Hepatocyte (in vitro differentiated cells): ENCODE data around the gene VCL. TPM values are rescaled to one million over a fixed set of nuclear protein-coding genes. Genes with fewer than 3 reads are reported as not detected.

ENCODE experiments used
- DNase-seq: peaks from one replicate; pipeline ENCODE4 v3.0.0-alpha.2; 2016; ENCODE audit warnings: low spot score
- H2AFZ ChIP-seq: fragments of 200-600 bp; sonication (generic); 2 replicates; pipeline ENCODE4 v1.6.0; 2016; ENCODE audit warnings: antibody characterized with exemption, mild to moderate bottlenecking
- H3K27ac ChIP-seq: fragments of 200-600 bp; sonication (generic); 2 replicates; pipeline ENCODE4 v1.5.1; 2016; ENCODE audit warnings: mild to moderate bottlenecking
- H3K27me3 ChIP-seq: fragments of 200-600 bp; sonication (generic); 2 replicates; pipeline ENCODE4 v1.6.1; 2016
- H3K36me3 ChIP-seq: fragments of 200-600 bp; sonication (generic); replicated peaks from 2 replicates; pipeline ENCODE4 v1.5.1; 2016; ENCODE audit warnings: low read depth; ENCODE audit not compliant: insufficient read depth
- H3K4me1 ChIP-seq: fragments of 200-600 bp; sonication (generic); 2 replicates; pipeline ENCODE4 v1.5.1; 2016; ENCODE audit warnings: mild to moderate bottlenecking, moderate library complexity; ENCODE audit not compliant: insufficient read depth
- H3K4me2 ChIP-seq: fragments of 200-600 bp; sonication (generic); 2 replicates; pipeline ENCODE4 v1.6.0; 2016
- H3K4me3 ChIP-seq: fragments of 200-600 bp; sonication (generic); 2 replicates; pipeline ENCODE4 v1.5.1; 2016; ENCODE audit warnings: mild to moderate bottlenecking
- H3K79me2 ChIP-seq: fragments of 200-600 bp; sonication (generic); 2 replicates; pipeline ENCODE4 v1.6.0; 2017; ENCODE audit warnings: mild to moderate bottlenecking
- H3K9me2 ChIP-seq: fragments of 200-600 bp; sonication (generic); replicated peaks from 2 replicates; pipeline ENCODE4 v1.6.0; 2017; ENCODE audit warnings: mild to moderate bottlenecking; ENCODE audit not compliant: insufficient read depth
- H3K9me3 ChIP-seq: fragments of 200-600 bp; sonication (generic); 2 replicates; pipeline ENCODE4 v1.5.1; 2016; ENCODE audit warnings: low read depth, mild to moderate bottlenecking
- H4K20me1 ChIP-seq: fragments of 200-600 bp; sonication (generic); 2 replicates; pipeline ENCODE4 v1.6.0; 2016; ENCODE audit warnings: mild to moderate bottlenecking; ENCODE audit not compliant: insufficient read depth, poor library complexity, severe bottlenecking
- EZH2 ChIP-seq: fragments of 200-600 bp; sonication (generic); IDR thresholded peaks from 2 replicates; pipeline ENCODE4 v1.6.1; 2016; ENCODE audit warnings: antibody characterized with exemption, mild to moderate bottlenecking, borderline replicate concordance
- EZH2phosphoT487 ChIP-seq: fragments of 200-600 bp; sonication (generic); IDR thresholded peaks from one replicate; pipeline ENCODE4 v1.6.1; 2018; ENCODE audit warnings: antibody characterized with exemption, mild to moderate bottlenecking, low read depth, moderate library complexity; ENCODE audit not compliant: unreplicated experiment, severe bottlenecking
- WGBS: methylation state at CpG from one replicate; pipeline ENCODE4 v1.1.6; 2016; ENCODE audit warnings: low lambda C conversion rate; ENCODE audit errors: missing lambda C conversion rate; 5-methylcytosine and 5-hydroxymethylcytosine counted together
- polyA plus RNA-seq: library from polyadenylated mRNA; unstranded; fragments of >200 nt; fragmentation: Nextera tagmentation; extraction: Ambion mirVana; gene quantifications from 2 replicates; pipeline ENCODE4 v1.2.1, GENCODE V29; 2016
- total RNA-seq: library from RNA; depleted of rRNA; stranded (reverse); fragments of >200 nt; gene quantifications from 2 replicates; pipeline ENCODE4 v1.2.3, GENCODE V29; 2014
- TF ChIP-seq, protein P1 (sequence below): fragments of 200-600 bp; sonication (generic); IDR thresholded peaks from 2 replicates; pipeline ENCODE4 v1.5.1; 2016; ENCODE audit warnings: antibody characterized with exemption, mild to moderate bottlenecking; ENCODE audit not compliant: poor library complexity

Gene VCL
- total and polyA plus RNA-seq, 2 experiments from 2014 or later, result 60.8 to 93.4 TPM

DNA sequence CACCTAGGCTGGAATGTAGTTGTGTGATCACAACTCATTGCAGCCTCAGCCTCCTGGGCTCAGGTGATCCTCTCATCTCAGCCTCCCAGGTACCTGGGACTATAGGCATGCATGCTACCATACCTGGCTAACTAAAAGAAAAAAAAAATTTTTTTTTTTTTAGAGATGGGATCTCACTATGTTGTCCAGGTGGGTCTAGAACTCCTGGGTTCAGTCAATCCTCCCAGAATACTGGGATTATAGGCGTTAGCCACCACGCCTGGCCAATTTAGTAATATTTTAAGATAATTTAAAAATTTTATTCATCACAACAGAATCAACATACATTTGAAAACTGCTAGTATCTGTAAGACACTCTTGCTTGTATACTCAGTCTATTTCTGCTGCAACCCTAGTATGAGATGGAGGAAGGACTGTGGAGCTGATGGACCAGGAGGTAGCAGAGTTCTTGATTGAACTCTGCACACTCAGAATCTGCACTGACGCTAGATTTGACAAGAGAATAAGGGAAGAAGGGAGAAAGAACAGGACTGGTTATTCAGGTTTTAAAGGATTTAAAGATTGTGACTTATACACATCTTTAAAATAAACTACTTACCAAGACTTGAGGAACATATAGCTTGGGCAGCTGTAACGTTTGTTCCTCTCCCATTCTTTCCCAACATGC, 57.6 kb downstream of the VCL start:
- H3K4me3 ChIP-seq, result no peak overlapping the region
- H3K36me3 ChIP-seq, result no peaks in the 10 kb centered on the region
- H3K27me3 ChIP-seq, result no peaks in the 10 kb centered on the region
- no peaks in the 10 kb centered on the region for H4K20me1 ChIP-seq
- no peaks in the 10 kb centered on the region for H3K9me3 ChIP-seq
- DNase-seq, result no peak
- no peaks in the 10 kb centered on the region for H3K9me2 ChIP-seq
- H3K79me2 ChIP-seq, result peaks cover 81% of the 10 kb centered on the region
- H3K4me1 ChIP-seq, result peaks cover 17% of the 10 kb centered on the region
- WGBS, result 60% methylated on average over 4 of the region's 4 CpGs
- TF ChIP-seq EZH2, result no peak
- TF ChIP-seq, protein P1, sequence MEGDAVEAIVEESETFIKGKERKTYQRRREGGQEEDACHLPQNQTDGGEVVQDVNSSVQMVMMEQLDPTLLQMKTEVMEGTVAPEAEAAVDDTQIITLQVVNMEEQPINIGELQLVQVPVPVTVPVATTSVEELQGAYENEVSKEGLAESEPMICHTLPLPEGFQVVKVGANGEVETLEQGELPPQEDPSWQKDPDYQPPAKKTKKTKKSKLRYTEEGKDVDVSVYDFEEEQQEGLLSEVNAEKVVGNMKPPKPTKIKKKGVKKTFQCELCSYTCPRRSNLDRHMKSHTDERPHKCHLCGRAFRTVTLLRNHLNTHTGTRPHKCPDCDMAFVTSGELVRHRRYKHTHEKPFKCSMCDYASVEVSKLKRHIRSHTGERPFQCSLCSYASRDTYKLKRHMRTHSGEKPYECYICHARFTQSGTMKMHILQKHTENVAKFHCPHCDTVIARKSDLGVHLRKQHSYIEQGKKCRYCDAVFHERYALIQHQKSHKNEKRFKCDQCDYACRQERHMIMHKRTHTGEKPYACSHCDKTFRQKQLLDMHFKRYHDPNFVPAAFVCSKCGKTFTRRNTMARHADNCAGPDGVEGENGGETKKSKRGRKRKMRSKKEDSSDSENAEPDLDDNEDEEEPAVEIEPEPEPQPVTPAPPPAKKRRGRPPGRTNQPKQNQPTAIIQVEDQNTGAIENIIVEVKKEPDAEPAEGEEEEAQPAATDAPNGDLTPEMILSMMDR, result no peak
- TF ChIP-seq EZH2phosphoT487, result no peak
- H2AFZ ChIP-seq, result no peak overlapping the region
- H3K4me2 ChIP-seq, result peak overlapping the region; percentile 35
- peak overlapping the region; percentile 78 for H3K27ac ChIP-seq

DNA sequence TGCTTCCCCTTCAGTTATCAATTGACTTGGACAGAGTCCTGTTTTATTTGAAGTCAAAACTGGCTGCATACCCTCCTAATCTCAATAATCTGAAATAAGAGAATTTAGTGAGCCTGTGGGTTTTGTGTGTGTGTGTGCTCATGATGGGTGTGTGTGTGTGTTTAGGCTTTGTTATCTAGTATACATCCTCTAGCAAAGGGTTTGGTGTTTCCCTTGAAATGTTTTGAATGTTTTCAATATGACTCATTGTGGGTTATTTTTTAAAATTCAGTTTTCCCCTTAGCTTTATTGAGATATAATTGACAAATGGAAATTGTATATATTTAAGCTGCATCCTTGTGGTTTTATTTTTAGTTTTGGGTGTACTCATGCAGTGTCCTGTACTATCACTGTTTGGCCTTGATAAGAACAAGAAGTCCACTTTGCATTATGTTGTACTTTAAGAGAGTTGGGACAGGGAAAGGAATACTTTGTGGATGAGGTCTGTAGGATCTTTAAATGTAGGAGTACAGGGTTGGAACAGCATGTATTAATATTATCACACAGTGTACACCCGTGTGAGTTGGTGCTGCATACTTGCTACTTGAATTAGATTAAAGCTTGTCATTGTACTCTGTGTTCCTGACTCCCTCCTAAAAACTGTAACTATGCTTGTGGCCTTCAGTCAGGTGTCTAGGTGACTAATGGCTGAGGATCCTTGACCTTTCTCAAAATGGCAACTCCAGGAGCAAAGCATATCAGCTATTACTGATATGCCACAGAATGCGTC, 58.3 kb downstream of the VCL start:
- no peak overlapping the region for H3K4me3 ChIP-seq
- no peaks in the 10 kb centered on the region for H3K36me3 ChIP-seq
- peak overlapping the region; percentile 78 for H3K27ac ChIP-seq
- H3K79me2 ChIP-seq, result peaks cover 80% of the 10 kb centered on the region
- TF ChIP-seq, protein P1, result no peak
- TF ChIP-seq EZH2 (no peak), EZH2phosphoT487 (no peak)
- WGBS, result 66% methylated on average over 2 of the region's 2 CpGs
- peak overlapping the region; percentile 35 for H3K4me2 ChIP-seq
- H3K9me3 ChIP-seq, result no peaks in the 10 kb centered on the region
- no peak for DNase-seq
- H4K20me1 ChIP-seq, result no peaks in the 10 kb centered on the region
- no peaks in the 10 kb centered on the region for H3K9me2 ChIP-seq
- no peak overlapping the region for H2AFZ ChIP-seq
- H3K4me1 ChIP-seq, result peaks cover 17% of the 10 kb centered on the region
- H3K27me3 ChIP-seq, result no peaks in the 10 kb centered on the region

DNA sequence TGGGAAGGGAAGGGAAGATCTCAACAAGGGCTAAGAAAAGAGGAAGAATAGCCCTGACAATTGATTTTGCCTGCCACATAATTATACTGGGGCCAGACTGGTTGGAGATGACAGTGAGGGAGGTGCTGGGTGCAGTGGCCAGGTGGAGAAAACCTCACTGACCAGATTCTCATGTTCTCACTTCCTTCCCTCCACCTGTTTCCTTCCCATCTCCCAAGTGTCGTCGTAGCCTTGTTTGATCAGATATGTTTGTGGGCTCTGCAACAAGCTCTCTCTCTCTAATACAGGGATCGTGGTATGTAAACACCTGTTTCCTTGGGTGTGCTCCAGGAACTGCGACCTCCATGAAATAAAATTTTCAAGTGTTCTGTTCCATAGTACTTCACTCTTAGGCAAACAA, 60.2 kb downstream of the VCL start:
- Histone ChIP-seq H3K9me3 (peaks cover 2% of the 10 kb centered on the region), H3K4me3 (no peak overlapping the region), H3K36me3 (no peaks in the 10 kb centered on the region), H2AFZ (no peak overlapping the region), H3K4me1 (peaks cover 17% of the 10 kb centered on the region), H3K27me3 (no peaks in the 10 kb centered on the region), H3K4me2 (peak overlapping the region; percentile 43), H3K9me2 (no peaks in the 10 kb centered on the region), H4K20me1 (no peaks in the 10 kb centered on the region), H3K27ac (peak overlapping the region; percentile 35), H3K79me2 (peaks cover 83% of the 10 kb centered on the region)
- 25% methylated on average over 4 of the region's 4 CpGs for WGBS
- TF ChIP-seq, protein P1, result no peak
- TF ChIP-seq EZH2 (no peak), EZH2phosphoT487 (no peak)
- no peak for DNase-seq
